GM12801 (cell line): ENCODE data around the gene CAPN8.

ENCODE experiments used
- CTCF ChIP-seq: IDR thresholded peaks from one replicate; pipeline ENCODE4 v1.5.1; 2011; ENCODE audit warnings: control low read depth; ENCODE audit not compliant: insufficient read length; ENCODE audit errors: extremely low read depth

Gene CAPN8

GRCh38 chr1:223651291-223651991 lies 14.1 kb downstream of the CAPN8 start:
- no peak for TF ChIP-seq CTCF

GRCh38 chr1:223650465-223650864 lies 15.0 kb downstream of the CAPN8 start:
- TF ChIP-seq CTCF: no peak

- no peak for TF ChIP-seq CTCF
These were observed 16.3 kb downstream of the CAPN8 start for GRCh38 chr1:223649222-223649621.

GRCh38 chr1:223647249-223647648 lies 18.3 kb downstream of the CAPN8 start:
- no peak for TF ChIP-seq CTCF

- TF ChIP-seq CTCF: no peak
These were observed 19.6 kb downstream of the CAPN8 start for GRCh38 chr1:223645903-223646302.

GRCh38 chr1:223642237-223642636 lies 23.3 kb downstream of the CAPN8 start:
- TF ChIP-seq CTCF: no peak

- TF ChIP-seq CTCF: no peak
These were observed 23.9 kb downstream of the CAPN8 start for GRCh38 chr1:223641523-223642039.

- TF ChIP-seq CTCF: no peak
These were observed 26.2 kb downstream of the CAPN8 start for GRCh38 chr1:223639331-223639749.
